SK-N-SH (cell line): Measurements from ENCODE around the gene MAK. TPM values are rescaled to one million over a fixed set of nuclear protein-coding genes. Genes with fewer than 3 reads are reported as not detected.
A peak's percentile ranks its signal among the peaks of the same experiment; 100 is the strongest.

Source experiments
- CTCF ChIA-PET: fragments of 300-600, 350-600 bp; formaldehyde crosslinking; extraction: SDS; loops from one replicate; lab custom pipeline; 2021; lab: Yijun Ruan, JAX
- POLR2A ChIA-PET: fragments of 350-600 bp; sonication (Branson Sonifier 250); formaldehyde crosslinking; extraction: SDS; loops from one replicate; lab custom pipeline; 2020; ENCODE audit warnings: antibody characterized with exemption, inconsistent platforms; lab: Yijun Ruan, JAX
- DNase-seq: peaks from one replicate; pipeline ENCODE4 v3.0.0; 2012
- H2AFZ ChIP-seq: fragments of 200-600 bp; sonication (generic); 2 replicates; pipeline ENCODE4 v1.8.1; 2016; ENCODE audit warnings: antibody characterized with exemption, mild to moderate bottlenecking, low read depth
- H3F3A ChIP-seq: fragments of 200-600 bp; sonication (generic); replicated peaks from 2 replicates; pipeline ENCODE3; 2016; ENCODE audit warnings: antibody characterized with exemption, mild to moderate bottlenecking; ENCODE audit not compliant: insufficient read depth
- H3K27ac ChIP-seq, 2 experiments: fragments of 200-500 bp in 1 of 2; fragments of 200-600 bp in 1 of 2; sonication (Bioruptor generic) in 1 of 2; sonication (generic), shearing (Covaris generic) in 1 of 2; 2 replicates each; pipeline versions ENCODE4 v1.5.1 to v1.6.1; 2014 to 2016; ENCODE audit warnings: low read depth in 2 of 2, inconsistent platforms in 1 of 2, low read length in 1 of 2, mild to moderate bottlenecking in 1 of 2, mixed read lengths in 1 of 2
- H3K27me3 ChIP-seq: fragments of 200-600 bp; sonication (generic), shearing (Covaris generic); 2 replicates; pipeline ENCODE4 v1.6.1; 2016; ENCODE audit warnings: mixed run types; ENCODE audit not compliant: insufficient read depth
- H3K36me3 ChIP-seq, 2 experiments: fragments of 200-500 bp in 1 of 2; fragments of 200-600 bp in 1 of 2; sonication (Bioruptor generic) in 1 of 2; sonication (generic) in 1 of 2; replicated peaks in 1 of 2; 2 replicates each; pipeline versions ENCODE3 to v1.5.1; 2014 to 2016; ENCODE audit warnings: low read length in 1 of 2, mild to moderate bottlenecking in 1 of 2; ENCODE audit not compliant: insufficient read depth in 2 of 2, control insufficient read depth in 1 of 2
- H3K4me1 ChIP-seq, 2 experiments: fragments of 200-500 bp in 1 of 2; fragments of 200-600 bp in 1 of 2; sonication (Bioruptor generic) in 1 of 2; sonication (generic), shearing (Covaris generic) in 1 of 2; 2 replicates each; pipeline versions ENCODE4 v1.5.1 to v1.6.1; 2014 to 2016; ENCODE audit warnings: low read depth in 1 of 2, low read length in 1 of 2, mixed run types in 1 of 2; ENCODE audit not compliant: insufficient read depth in 2 of 2, control insufficient read depth in 1 of 2
- H3K4me2 ChIP-seq: fragments of 200-600 bp; sonication (generic), shearing (Covaris generic); 2 replicates; pipeline ENCODE4 v1.6.1; 2017; ENCODE audit warnings: mixed run types
- H3K4me3 ChIP-seq, 2 experiments: fragments of 200-500 bp in 1 of 2; fragments of 200-600 bp in 1 of 2; sonication (Bioruptor generic) in 1 of 2; sonication (generic), shearing (Covaris generic) in 1 of 2; 2 replicates each; pipeline versions ENCODE4 v1.5.1 to v1.8.1; 2014 to 2016; ENCODE audit warnings: low read depth in 2 of 2, inconsistent platforms in 1 of 2, low read length in 1 of 2, mild to moderate bottlenecking in 1 of 2, mixed read lengths in 1 of 2, moderate library complexity in 1 of 2
- H3K79me2 ChIP-seq: fragments of 200-600 bp; sonication (generic); 2 replicates; pipeline ENCODE4 v1.8.1; 2017; ENCODE audit warnings: mild to moderate bottlenecking; ENCODE audit not compliant: insufficient read depth
- H3K9ac ChIP-seq: fragments of 200-600 bp; sonication (generic); 2 replicates; pipeline ENCODE4 v1.6.1; 2017; ENCODE audit warnings: mixed run types
- H3K9me2 ChIP-seq: fragments of 200-600 bp; sonication (generic); 2 replicates; pipeline ENCODE4 v1.6.1; 2017; ENCODE audit warnings: mixed run types
- H3K9me3 ChIP-seq: fragments of 200-600 bp; sonication (generic); 2 replicates; pipeline ENCODE4 v1.6.1; 2017; ENCODE audit warnings: mixed run types, mild to moderate bottlenecking, moderate library complexity
- H4K20me1 ChIP-seq: fragments of 200-600 bp; sonication (generic); 2 replicates; pipeline ENCODE4 v1.6.1; 2017; ENCODE audit warnings: mild to moderate bottlenecking, mixed run types; ENCODE audit not compliant: insufficient read depth
- ELF1 ChIP-seq: IDR thresholded peaks from 2 replicates; pipeline ENCODE4 v1.4.0; 2012
- EZH2phosphoT487 ChIP-seq: fragments of 200-600 bp; sonication (generic); IDR thresholded peaks from 2 replicates; pipeline ENCODE4 v1.6.1; 2017; ENCODE audit warnings: low read depth, mixed run types, mild to moderate bottlenecking, antibody characterized with exemption, moderate library complexity, borderline replicate concordance
- FOXM1 ChIP-seq: IDR thresholded peaks from 2 replicates; pipeline ENCODE4 v1.4.0; 2012; ENCODE audit warnings: low read depth, mild to moderate bottlenecking
- MEF2A ChIP-seq: IDR thresholded peaks from 2 replicates; pipeline ENCODE4 v1.4.0; 2012; ENCODE audit warnings: low read depth, borderline replicate concordance
- MXI1 ChIP-seq: IDR thresholded peaks from 2 replicates; pipeline ENCODE4 v1.6.1; 2012; ENCODE audit warnings: mild to moderate bottlenecking, low read depth, low read length, improper control_type of control experiment
- NFIC ChIP-seq: IDR thresholded peaks from 2 replicates; pipeline ENCODE4 v1.4.0; 2012; ENCODE audit warnings: borderline replicate concordance
- NRF1 ChIP-seq: IDR thresholded peaks from 2 replicates; pipeline ENCODE4 v1.6.1; 2012; ENCODE audit warnings: low read depth, mild to moderate bottlenecking, low read length
- POLR2AphosphoS5 ChIP-seq: IDR thresholded peaks from 2 replicates; pipeline ENCODE4 v1.6.1; 2012; ENCODE audit warnings: low read depth, low read length
- RFX5 ChIP-seq: IDR thresholded peaks from 2 replicates; pipeline ENCODE4 v1.6.1; 2012; ENCODE audit warnings: mild to moderate bottlenecking, improper control_type of control experiment, low read length
- RXRA ChIP-seq: IDR thresholded peaks from 2 replicates; pipeline ENCODE4 v1.4.0; 2012; ENCODE audit warnings: low read depth, mild to moderate bottlenecking, borderline replicate concordance
- SMC3 ChIP-seq: IDR thresholded peaks from 2 replicates; pipeline ENCODE4 v1.6.1; 2012; ENCODE audit warnings: low read depth, low read length, improper control_type of control experiment
- TCF12 ChIP-seq: IDR thresholded peaks from 2 replicates; pipeline ENCODE4 v1.4.0; 2012
- TEAD4 ChIP-seq: IDR thresholded peaks from 2 replicates; pipeline ENCODE4 v1.4.0; 2012; ENCODE audit warnings: mild to moderate bottlenecking, borderline replicate concordance; ENCODE audit not compliant: insufficient read depth
- YY1 ChIP-seq: IDR thresholded peaks from 2 replicates; pipeline ENCODE4 v1.4.0; 2012; ENCODE audit warnings: low read depth, mild to moderate bottlenecking
- WGBS: methylation state at CpG from one replicate; pipeline ENCODE4 v1.1.6; 2017; ENCODE audit warnings: low lambda C conversion rate; 5-methylcytosine and 5-hydroxymethylcytosine counted together
- polyA plus RNA-seq, 3 experiments: library from polyadenylated mRNA; depleted of rRNA; stranded (reverse); fragments of >200 nt; gene quantifications; 2 replicates each; pipeline ENCODE4 v1.2.3, GENCODE V29; 2012
- TF ChIP-seq, protein P1 (sequence below): IDR thresholded peaks from 2 replicates; pipeline ENCODE4 v1.4.0; 2012; ENCODE audit warnings: low read depth, borderline replicate concordance
- TF ChIP-seq, protein P2 (sequence below): fragments of 150-350 bp; IDR thresholded peaks from 2 replicates; pipeline ENCODE4 v1.6.1; 2016; ENCODE audit warnings: mild to moderate bottlenecking, low read depth, low read length
- TF ChIP-seq, protein P3 (sequence below): IDR thresholded peaks from 2 replicates; pipeline ENCODE4 v1.6.1; 2012; ENCODE audit warnings: mild to moderate bottlenecking, low read depth, low read length, moderate library complexity
- TF ChIP-seq, protein P4 (sequence below): IDR thresholded peaks from 2 replicates; pipeline ENCODE4 v1.4.0; 2012; ENCODE audit warnings: low read depth, borderline replicate concordance

MAK gene
- polyA plus RNA-seq, 1 of the 3 experiments (the other 2 are of a cell fraction) = 0.02 TPM

DNA sequence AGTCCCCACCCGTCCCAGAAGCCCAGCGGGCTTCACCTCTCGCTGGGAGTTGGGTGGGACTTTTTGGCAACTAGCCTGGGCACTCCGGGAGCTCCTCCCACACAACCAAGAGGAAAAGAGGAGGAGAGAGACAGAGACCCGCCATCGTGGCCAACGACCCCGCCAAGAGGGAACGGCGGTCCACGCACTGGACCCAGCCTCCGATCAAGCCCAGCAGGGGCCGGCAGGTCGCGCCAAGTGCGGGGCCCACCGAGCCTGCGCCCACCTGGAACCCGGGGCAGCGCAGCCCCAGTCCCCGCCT is 118.4 kb downstream of the MAK start (continued):
- TF ChIP-seq, protein P1, sequence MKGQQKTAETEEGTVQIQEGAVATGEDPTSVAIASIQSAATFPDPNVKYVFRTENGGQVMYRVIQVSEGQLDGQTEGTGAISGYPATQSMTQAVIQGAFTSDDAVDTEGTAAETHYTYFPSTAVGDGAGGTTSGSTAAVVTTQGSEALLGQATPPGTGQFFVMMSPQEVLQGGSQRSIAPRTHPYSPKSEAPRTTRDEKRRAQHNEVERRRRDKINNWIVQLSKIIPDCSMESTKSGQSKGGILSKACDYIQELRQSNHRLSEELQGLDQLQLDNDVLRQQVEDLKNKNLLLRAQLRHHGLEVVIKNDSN = no peak
- no peak for TF ChIP-seq NFIC

DNA sequence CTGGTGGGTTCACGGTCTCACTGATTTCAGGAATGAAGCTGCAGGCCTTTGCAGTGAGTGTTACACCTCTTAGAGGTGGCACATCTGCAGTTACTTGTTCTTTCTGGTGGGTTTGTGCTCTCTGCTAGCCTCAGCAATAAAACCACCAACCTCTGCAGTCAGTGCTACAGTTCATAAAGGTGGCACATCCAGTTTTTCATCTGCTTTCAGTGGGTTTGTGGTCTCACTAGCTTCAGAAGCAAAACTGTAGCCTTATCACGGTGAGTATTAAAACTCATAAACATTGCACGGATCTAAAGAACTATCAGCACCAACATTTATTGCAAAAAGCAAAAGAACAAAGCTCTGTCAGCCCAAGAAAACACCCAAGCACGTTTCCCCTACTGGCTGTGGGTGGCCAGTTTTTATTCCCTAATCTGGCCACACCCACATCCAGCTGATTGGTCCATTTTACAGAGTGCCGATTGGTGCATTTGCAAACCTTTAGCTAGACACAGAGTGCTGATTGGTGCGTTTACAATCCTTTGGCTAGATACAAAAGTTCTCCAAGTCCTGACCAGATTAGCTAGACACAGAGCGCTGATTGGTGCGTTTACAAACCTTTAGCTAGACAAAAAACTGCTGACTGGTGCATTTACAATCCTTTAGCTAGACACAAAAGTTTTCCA is 118.9 kb downstream of the MAK start:
- H4K20me1 ChIP-seq = no peaks in the 10 kb centered on the region
- no peak for TF ChIP-seq NFIC
- no peak for TF ChIP-seq RXRA
- TF ChIP-seq YY1 = no peak
- TF ChIP-seq TCF12 = no peak
- TF ChIP-seq POLR2AphosphoS5 = no peak
- no peak for TF ChIP-seq MXI1
- TF ChIP-seq MEF2A = no peak
- TF ChIP-seq RFX5 = no peak
- TF ChIP-seq TEAD4 = no peak
- no peak for TF ChIP-seq FOXM1
- TF ChIP-seq ELF1 = no peak
- no peak for TF ChIP-seq EZH2phosphoT487
- TF ChIP-seq NRF1 = no peak
- no peak for TF ChIP-seq SMC3
- TF ChIP-seq, protein P2, sequence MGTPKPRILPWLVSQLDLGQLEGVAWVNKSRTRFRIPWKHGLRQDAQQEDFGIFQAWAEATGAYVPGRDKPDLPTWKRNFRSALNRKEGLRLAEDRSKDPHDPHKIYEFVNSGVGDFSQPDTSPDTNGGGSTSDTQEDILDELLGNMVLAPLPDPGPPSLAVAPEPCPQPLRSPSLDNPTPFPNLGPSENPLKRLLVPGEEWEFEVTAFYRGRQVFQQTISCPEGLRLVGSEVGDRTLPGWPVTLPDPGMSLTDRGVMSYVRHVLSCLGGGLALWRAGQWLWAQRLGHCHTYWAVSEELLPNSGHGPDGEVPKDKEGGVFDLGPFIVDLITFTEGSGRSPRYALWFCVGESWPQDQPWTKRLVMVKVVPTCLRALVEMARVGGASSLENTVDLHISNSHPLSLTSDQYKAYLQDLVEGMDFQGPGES = no peak
- TF ChIP-seq, protein P3, sequence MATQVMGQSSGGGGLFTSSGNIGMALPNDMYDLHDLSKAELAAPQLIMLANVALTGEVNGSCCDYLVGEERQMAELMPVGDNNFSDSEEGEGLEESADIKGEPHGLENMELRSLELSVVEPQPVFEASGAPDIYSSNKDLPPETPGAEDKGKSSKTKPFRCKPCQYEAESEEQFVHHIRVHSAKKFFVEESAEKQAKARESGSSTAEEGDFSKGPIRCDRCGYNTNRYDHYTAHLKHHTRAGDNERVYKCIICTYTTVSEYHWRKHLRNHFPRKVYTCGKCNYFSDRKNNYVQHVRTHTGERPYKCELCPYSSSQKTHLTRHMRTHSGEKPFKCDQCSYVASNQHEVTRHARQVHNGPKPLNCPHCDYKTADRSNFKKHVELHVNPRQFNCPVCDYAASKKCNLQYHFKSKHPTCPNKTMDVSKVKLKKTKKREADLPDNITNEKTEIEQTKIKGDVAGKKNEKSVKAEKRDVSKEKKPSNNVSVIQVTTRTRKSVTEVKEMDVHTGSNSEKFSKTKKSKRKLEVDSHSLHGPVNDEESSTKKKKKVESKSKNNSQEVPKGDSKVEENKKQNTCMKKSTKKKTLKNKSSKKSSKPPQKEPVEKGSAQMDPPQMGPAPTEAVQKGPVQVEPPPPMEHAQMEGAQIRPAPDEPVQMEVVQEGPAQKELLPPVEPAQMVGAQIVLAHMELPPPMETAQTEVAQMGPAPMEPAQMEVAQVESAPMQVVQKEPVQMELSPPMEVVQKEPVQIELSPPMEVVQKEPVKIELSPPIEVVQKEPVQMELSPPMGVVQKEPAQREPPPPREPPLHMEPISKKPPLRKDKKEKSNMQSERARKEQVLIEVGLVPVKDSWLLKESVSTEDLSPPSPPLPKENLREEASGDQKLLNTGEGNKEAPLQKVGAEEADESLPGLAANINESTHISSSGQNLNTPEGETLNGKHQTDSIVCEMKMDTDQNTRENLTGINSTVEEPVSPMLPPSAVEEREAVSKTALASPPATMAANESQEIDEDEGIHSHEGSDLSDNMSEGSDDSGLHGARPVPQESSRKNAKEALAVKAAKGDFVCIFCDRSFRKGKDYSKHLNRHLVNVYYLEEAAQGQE = no peak
- TF ChIP-seq, protein P4, sequence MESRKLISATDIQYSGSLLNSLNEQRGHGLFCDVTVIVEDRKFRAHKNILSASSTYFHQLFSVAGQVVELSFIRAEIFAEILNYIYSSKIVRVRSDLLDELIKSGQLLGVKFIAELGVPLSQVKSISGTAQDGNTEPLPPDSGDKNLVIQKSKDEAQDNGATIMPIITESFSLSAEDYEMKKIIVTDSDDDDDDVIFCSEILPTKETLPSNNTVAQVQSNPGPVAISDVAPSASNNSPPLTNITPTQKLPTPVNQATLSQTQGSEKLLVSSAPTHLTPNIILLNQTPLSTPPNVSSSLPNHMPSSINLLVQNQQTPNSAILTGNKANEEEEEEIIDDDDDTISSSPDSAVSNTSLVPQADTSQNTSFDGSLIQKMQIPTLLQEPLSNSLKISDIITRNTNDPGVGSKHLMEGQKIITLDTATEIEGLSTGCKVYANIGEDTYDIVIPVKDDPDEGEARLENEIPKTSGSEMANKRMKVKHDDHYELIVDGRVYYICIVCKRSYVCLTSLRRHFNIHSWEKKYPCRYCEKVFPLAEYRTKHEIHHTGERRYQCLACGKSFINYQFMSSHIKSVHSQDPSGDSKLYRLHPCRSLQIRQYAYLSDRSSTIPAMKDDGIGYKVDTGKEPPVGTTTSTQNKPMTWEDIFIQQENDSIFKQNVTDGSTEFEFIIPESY = no peak
- H3K4me2 ChIP-seq = peak overlapping the region; percentile 75; the same call in 1 of the 2 replicates
- H3K4me3 ChIP-seq = peak overlapping the region; percentile 53; a peak in 3 of 4 replicates
- H3K4me1 ChIP-seq = peaks cover 8 to 12% of the 10 kb centered on the region in 2 experiments; a peak in 2 of 4 replicates
- H3F3A ChIP-seq = peaks cover 7% of the 10 kb centered on the region
- H3K9me2 ChIP-seq = no peaks in the 10 kb centered on the region
- H3K9me3 ChIP-seq = no peaks in the 10 kb centered on the region
- 73% methylated on average over 6 of the region's 8 CpGs for WGBS
- ChIA-PET CTCF (interaction anchor here (0.6 to 1.4 kb wide), 5 partner anchors 8 to 209 kb away, joined by 3 read pairs; no protein-coding TSS in a partner anchor), POLR2A (interaction anchor here (1.0 to 4.7 kb wide), 4 partner anchors 25 to 163 kb away, joined by 3 to 66 read pairs (median 4); partner anchors contain the start of genes C6orf52, PAK1IP1 and TMEM14B)
- H3K36me3 ChIP-seq = no peaks in the 10 kb centered on the region
- H2AFZ ChIP-seq = peak overlapping the region; percentile 60; the same call in 1 of the 2 replicates
- H3K27me3 ChIP-seq = no peaks in the 10 kb centered on the region
- 0 out of 2 replicates have a peak overlapping the region, but pooled peaks have one; percentile 60 for H3K9ac ChIP-seq
- H3K27ac ChIP-seq = no peak overlapping the region
- peaks cover 15% of the 10 kb centered on the region for H3K79me2 ChIP-seq
- peak; percentile 24 for DNase-seq
